Spleen (tissue), 7 donors: ENCODE measurements around the gene TEX29.

Source experiments
- POLR2A ChIP-seq, 3 donors: fragments of 450-650 bp; IDR thresholded peaks; one replicate each; pipeline ENCODE4 v1.5.1; 2017; ENCODE audit warnings: antibody characterized with exemption in 3 of 3, mild to moderate bottlenecking in 1 of 3
- TF ChIP-seq, protein P1 (sequence below), 11 experiments: fragments of 200-600 bp in 7 of 11; fragments of 450-650 bp in 4 of 11; sonication (generic) in 4 of 11; IDR thresholded peaks in 8 of 11; conservative IDR thresholded peaks in 3 of 11; 1 replicate in 7 of 11; 2 replicates in 4 of 11; pipeline versions ENCODE4 v1.4.0 to v1.8.0; 2016 to 2021; ENCODE audit warnings: antibody characterized with exemption in 11 of 11, inconsistent platforms in 4 of 11, mild to moderate bottlenecking in 1 of 11
- donor health status: DM: no; HTN: no; CAD: no; lungs with moderate emphysema.
- donor health status: DM: no; HTN: no; CAD: no.
- donor health status: DM: no; HTN: no; CAD: no.

DNA sequence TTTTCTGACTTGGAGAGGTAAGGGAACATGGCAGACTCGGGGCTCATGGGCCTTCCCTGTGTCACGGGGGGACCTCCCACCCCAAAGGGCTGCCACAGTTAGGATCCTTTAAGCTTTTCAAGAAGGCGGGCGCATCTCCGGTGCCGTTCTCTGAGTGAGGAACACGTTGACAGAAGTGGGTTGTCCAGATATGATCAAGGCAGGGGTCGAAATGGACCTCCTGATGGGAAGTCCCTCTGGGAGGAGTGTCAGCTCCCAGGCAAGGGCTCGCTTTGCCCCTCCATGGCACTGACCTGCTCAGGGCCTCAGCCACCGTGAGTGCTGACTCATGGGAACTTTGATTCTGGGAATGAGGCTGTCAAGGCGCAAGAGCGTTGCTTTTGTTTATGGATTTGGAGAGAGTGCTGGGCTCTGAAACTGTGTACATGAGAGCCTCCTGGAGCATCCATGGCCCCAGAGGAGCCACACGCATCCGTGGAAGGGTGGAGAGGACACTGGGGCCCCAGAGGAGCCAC lies 6.5 kb upstream of the TEX29 start:
- TF ChIP-seq, protein P1, sequence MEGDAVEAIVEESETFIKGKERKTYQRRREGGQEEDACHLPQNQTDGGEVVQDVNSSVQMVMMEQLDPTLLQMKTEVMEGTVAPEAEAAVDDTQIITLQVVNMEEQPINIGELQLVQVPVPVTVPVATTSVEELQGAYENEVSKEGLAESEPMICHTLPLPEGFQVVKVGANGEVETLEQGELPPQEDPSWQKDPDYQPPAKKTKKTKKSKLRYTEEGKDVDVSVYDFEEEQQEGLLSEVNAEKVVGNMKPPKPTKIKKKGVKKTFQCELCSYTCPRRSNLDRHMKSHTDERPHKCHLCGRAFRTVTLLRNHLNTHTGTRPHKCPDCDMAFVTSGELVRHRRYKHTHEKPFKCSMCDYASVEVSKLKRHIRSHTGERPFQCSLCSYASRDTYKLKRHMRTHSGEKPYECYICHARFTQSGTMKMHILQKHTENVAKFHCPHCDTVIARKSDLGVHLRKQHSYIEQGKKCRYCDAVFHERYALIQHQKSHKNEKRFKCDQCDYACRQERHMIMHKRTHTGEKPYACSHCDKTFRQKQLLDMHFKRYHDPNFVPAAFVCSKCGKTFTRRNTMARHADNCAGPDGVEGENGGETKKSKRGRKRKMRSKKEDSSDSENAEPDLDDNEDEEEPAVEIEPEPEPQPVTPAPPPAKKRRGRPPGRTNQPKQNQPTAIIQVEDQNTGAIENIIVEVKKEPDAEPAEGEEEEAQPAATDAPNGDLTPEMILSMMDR (IDR thresholded peaks at IDR 0.05 in 8 of 11, conservative IDR thresholded peaks at IDR 0.05 in 3 of 11): no peak
- no peak for TF ChIP-seq POLR2A (IDR thresholded peaks at IDR 0.05)
